ENCODE measurements around the gene AKNA.

AKNA gene

GRCh38 chr9:114291064-114291474, 96.7 kb downstream of the AKNA start:
- no peaks in the 10 kb centered on the region for H3K27me3 ChIP-seq (ENCODE audit: insufficient read depth, poor library complexity, severe bottlenecking)
- H3K36me3 ChIP-seq (ENCODE audit: low read depth), result peaks cover 45% of the 10 kb centered on the region
- peaks cover 11% of the 10 kb centered on the region for H3K4me1 ChIP-seq (ENCODE audit: insufficient read depth, poor library complexity, severe bottlenecking)
- ATAC-seq (ENCODE audit: low read depth), result peak; percentile 35; the same call in 2 of the 3 replicates
- H3K27ac ChIP-seq (ENCODE audit: poor library complexity, severe bottlenecking), result no peak overlapping the region
- H3K4me3 ChIP-seq (ENCODE audit: severe bottlenecking), result no peak overlapping the region
- peak; percentile 41 for DNase-seq (ENCODE audit: low spot score)
- TF ChIP-seq CTCF (IDR thresholded peaks at IDR 0.05; ENCODE audit: poor library complexity, severe bottlenecking), result peak; percentile 95
- H3K9me3 ChIP-seq (ENCODE audit: severe bottlenecking), result peaks cover 2% of the 10 kb centered on the region

- no peak for TF ChIP-seq CTCF (IDR thresholded peaks at IDR 0.05; ENCODE audit: poor library complexity, severe bottlenecking)
- peaks cover 40% of the 10 kb centered on the region for H3K36me3 ChIP-seq (ENCODE audit: low read depth)
- H3K9me3 ChIP-seq (ENCODE audit: severe bottlenecking), result peaks cover 2% of the 10 kb centered on the region
- H3K4me3 ChIP-seq (ENCODE audit: severe bottlenecking), result no peak overlapping the region
- ATAC-seq (ENCODE audit: low read depth), result no peak
- no peak overlapping the region for H3K27ac ChIP-seq (ENCODE audit: poor library complexity, severe bottlenecking)
- peak; percentile 35 for DNase-seq (ENCODE audit: low spot score)
- H3K4me1 ChIP-seq (ENCODE audit: insufficient read depth, poor library complexity, severe bottlenecking), result peaks cover 16% of the 10 kb centered on the region
- no peaks in the 10 kb centered on the region for H3K27me3 ChIP-seq (ENCODE audit: insufficient read depth, poor library complexity, severe bottlenecking)
Observed at GRCh38 chr9:114290561-114290986, 97.2 kb downstream of the AKNA start.

DNA sequence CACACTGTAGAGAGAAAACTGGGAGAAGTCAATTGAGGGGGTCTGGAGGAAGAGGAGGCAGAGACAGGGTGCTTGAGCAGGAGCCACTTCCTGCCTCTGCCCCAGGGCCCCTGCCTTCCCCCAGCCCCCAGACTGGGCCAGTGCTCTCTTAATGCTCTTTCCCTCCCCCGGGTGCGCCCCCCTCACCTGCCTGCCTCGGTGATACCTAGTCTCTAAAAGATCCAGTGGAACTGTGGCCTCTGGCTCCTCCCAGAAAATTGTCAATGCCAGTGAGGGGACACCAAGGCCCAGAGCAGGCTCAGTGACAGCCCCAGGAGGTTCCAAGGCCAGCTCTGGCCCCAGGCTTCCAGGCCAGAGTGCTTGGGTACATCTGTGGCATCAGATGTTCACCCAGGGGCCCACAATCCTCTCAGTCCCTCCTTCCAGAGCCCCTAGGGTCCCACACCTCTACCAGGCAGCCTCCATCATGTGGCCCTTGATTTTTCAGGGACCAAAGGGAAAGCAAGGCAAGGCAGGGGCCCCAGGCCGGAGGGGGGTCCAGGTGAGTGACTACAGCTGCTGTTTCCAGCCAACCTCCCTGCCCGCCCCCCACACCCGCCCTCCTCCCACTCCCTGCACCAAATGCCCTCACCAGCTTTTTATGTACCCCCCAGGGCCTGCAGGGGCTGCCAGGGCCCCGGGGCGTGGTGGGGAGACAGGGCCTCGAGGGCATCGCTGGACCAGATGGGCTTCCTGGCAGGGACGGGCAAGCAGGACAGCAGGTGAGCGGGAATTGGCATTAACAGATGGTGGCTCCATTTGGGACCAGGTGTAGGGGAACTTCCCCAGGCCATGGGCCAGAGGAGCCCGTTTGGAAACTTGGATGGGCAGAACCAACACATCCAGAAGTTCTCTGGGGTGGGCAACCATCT, 98.0 kb downstream of the AKNA start:
- no peak for ATAC-seq (ENCODE audit: low read depth)

GRCh38 chr9:114289106-114289505, 98.7 kb downstream of the AKNA start:
- no peak for TF ChIP-seq CTCF (IDR thresholded peaks at IDR 0.05; ENCODE audit: poor library complexity, severe bottlenecking)
- Histone ChIP-seq H3K27me3 (ENCODE audit: insufficient read depth, poor library complexity, severe bottlenecking) (no peaks in the 10 kb centered on the region), H3K36me3 (ENCODE audit: low read depth) (peaks cover 26% of the 10 kb centered on the region), H3K27ac (ENCODE audit: poor library complexity, severe bottlenecking) (peak overlapping the region; percentile 56), H3K4me3 (ENCODE audit: severe bottlenecking) (no peak overlapping the region), H3K9me3 (ENCODE audit: severe bottlenecking) (no peaks in the 10 kb centered on the region), H3K4me1 (ENCODE audit: insufficient read depth, poor library complexity, severe bottlenecking) (peaks cover 22% of the 10 kb centered on the region)
- ATAC-seq (ENCODE audit: low read depth), result no peak
- DNase-seq (ENCODE audit: low spot score), result peak; percentile 55

More for the DNA sequence above, 98.0 kb downstream of the AKNA start:
- H3K4me3 ChIP-seq (ENCODE audit: severe bottlenecking), result no peak overlapping the region
- no peak for TF ChIP-seq CTCF (IDR thresholded peaks at IDR 0.05; ENCODE audit: poor library complexity, severe bottlenecking)
- peak; percentile 32 for DNase-seq (ENCODE audit: low spot score)
- peaks cover under 1% of the 10 kb centered on the region for H3K9me3 ChIP-seq (ENCODE audit: severe bottlenecking)
- peaks cover 33% of the 10 kb centered on the region for H3K36me3 ChIP-seq (ENCODE audit: low read depth)
- no peaks in the 10 kb centered on the region for H3K27me3 ChIP-seq (ENCODE audit: insufficient read depth, poor library complexity, severe bottlenecking)
- H3K27ac ChIP-seq (ENCODE audit: poor library complexity, severe bottlenecking), result no peak overlapping the region
- H3K4me1 ChIP-seq (ENCODE audit: insufficient read depth, poor library complexity, severe bottlenecking), result peaks cover 22% of the 10 kb centered on the region
